Islet precursor cell (in vitro differentiated cells): ENCODE measurements around the gene IL34.
A peak's percentile ranks its signal among the peaks of the same experiment; 100 is the strongest.

Experiments used
- DNase-seq: peaks from one replicate; pipeline ENCODE4 v3.0.0-alpha.2; 2018

IL34 gene

GRCh38 chr16:70689970-70690891, 43.9 kb downstream of the IL34 start:
- no peak for DNase-seq

DNA sequence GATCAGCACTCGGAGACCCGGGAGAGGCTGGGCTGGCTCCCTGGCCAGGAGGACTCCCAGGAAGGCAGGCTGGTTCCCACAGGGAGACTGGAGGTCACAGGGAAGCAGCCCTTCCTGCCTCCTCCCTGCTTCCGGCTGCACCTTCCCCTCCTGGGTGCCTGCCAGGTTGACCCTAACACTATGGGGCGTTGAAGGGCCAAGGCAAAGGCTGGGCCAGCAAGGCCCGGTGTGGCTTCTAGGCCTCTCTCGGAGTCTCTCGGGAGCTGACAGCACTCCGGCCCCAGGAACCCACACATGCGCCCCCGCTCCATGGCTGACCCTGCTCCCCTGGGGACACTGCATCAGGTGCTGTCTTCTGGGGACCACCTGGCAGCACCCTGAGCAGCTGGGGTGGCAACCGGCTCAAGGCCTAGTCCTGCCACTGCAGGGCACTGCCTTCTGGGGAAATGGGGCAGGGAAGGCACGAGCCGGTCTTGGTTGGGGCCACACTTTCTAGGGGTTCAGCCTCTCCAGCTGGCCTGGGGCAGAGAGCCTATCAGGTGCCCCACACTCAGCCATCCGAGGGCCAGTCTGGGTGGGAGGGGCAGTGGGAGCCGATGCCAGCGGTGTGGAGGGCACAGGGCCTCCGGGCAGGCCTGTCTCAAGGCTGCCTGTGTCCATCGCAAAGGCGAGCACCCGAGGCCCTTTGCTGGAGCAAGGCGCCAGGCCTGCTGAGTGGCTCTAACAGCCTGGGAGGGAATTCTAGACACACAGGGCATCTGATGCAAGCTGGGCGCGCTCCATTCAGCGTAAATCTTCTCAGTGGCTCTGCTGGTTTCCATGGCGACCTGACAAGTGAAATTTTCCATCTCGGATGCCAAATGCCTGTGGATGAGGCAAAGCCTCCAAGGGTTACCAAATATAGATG, 45.1 kb downstream of the IL34 start:
- DNase-seq: no peak

GRCh38 chr16:70692130-70692872, 45.9 kb downstream of the IL34 start:
- DNase-seq: no peak

DNA sequence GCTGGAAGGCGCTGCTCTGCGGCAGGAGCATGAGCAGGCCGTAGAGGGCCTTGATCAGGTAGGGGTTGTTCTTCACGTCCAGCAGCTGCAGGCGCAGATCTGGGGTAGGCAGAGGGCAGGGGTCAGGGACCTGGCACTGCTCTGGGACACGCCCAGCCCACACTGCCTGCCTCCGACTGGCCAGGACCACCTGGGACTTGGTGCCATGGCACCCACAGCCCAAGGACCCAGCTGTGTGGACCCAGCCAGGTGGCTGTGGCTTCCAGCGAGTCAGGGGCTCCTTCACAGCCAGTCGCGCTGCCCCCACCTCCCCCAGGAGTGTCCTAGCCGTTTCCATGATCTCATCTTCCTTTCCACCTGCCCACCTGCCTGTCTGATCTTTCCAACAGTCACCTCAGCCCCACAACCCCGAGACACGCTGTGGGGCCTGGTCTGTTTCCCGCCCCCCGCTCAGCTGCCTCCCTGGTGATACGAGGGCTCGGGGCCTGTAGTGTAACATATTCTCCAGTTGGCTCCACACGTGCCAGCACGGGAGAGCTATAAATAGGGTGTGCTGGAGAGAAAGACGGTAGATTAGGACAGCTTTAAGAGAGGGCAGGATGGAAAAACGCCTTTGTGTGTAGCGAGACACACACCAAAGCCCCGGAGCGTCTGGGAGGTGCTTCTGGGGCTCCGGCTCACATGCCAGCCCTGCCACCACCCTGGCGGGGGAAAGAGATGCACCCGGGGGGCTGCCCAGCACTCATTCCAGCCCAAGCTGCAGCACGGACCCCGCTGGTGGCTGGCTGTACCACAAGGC, 46.7 kb downstream of the IL34 start:
- no peak for DNase-seq

GRCh38 chr16:70694088-70694867, 47.9 kb downstream of the IL34 start:
- peak; percentile 98 for DNase-seq

DNA sequence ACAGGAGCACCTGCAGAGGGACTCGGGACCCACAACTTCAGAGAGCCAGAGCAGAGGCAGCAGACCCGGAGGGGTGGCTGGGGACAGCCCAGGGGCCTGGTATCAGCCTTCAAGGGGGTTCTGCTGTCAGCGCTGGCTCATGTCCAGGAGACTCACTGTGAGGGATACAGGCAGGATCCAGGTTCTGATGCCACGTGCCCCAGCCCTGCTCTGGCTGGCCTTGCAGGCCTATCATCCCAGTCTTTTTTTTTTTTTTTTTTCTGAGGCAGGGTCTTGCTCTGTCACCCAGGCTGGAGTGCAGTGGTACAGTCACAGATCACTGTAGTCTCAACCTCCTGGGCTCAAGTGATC, 48.5 kb downstream of the IL34 start:
- DNase-seq: no peak

DNA sequence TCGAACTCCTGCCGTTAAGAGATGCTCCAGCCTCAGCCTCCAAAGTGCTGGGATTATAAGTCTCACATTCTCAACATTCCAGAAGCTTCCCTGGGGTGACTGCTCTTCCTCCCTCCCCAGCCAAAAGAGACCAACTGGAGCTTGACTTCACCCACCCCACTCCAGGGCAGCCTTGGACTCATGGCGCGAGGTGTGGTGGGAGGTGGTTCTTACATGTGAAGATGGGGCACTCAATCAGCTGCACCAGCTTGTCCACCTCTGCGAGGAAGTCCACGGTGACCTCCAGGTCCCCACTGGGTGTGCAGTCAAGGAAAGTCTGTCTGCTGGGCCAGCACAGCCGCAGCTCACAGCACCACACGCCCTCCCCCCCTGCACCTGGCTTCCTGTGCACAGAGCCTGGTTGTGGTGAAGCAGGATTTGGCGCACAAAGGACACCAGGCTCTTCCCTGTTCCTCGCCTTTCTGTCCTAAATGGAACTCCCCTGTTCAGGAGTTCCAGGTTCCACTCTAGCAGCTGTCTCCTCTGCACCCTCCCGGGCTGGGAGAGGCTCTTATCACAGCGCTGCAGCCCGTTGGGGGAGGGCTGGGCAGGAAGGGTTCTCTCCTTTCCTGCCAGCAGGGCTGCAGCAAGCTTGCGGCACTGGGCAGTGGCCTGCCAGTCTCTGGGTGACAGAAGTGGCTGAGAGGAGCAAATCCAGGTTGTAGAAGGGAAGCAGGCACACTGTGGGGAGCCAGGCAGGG, 49.1 kb downstream of the IL34 start:
- DNase-seq: peak; percentile 76

GRCh38 chr16:70696355-70696754, 50.0 kb downstream of the IL34 start:
- DNase-seq: no peak

DNA sequence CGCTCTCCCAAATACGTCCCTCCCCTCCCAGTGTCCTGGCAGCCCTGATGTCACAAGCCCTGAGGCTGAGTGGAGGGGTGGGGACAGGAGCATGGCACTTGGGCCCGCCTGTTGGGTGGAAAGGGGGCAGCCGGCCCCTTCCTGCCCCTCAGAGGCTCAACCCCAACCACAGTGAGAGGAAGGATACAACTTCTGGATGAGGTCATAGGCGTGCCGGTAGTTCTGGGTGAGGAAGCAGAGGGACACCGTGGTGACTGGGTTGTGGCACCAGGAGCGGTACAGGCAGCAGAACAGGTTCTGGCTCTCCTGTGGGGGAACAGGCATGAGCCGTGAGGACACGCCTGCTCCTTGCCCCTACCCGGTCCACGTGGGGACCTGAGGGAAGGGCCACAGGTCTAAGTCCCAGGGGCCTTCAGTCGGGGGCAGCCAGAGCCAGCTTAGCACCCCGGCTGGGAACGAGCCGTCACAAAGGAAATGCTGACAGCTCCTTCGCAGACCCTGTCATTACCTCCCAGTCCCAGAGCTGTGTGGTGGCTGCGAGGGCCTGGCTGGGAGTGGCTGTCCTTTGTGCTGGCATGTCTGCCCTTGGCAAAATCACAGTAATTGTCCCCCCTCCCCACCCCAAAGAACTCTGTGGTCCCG, 50.7 kb downstream of the IL34 start:
- peak; percentile 87 for DNase-seq

- no peak for DNase-seq
Measured at GRCh38 chr16:70697594-70698170, 51.3 kb downstream of the IL34 start.

DNA sequence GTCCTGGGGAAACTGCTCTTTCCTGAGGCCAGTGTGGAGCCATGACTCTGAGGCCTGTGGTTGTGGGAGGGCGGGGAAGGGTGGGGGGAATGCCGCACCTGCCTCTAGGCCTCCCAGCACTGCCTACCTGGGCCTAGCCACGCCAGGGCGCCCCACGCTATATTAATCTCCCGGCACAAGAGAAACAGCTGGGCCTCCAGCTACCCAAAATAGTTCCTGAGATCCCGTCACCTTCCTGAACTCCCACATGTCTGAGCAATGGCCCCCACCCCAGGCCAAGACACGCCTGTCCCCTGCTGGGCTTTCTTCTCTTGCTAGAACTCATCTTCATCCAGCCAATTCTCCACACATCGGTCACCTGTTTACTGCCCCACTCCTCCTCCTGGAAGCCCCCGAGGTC, 52.5 kb downstream of the IL34 start:
- no peak for DNase-seq

- DNase-seq: no peak
Measured at GRCh38 chr16:70699696-70700095, 53.3 kb downstream of the IL34 start.

- DNase-seq: no peak
Measured at GRCh38 chr16:70700101-70701020, 54.0 kb downstream of the IL34 start.

DNA sequence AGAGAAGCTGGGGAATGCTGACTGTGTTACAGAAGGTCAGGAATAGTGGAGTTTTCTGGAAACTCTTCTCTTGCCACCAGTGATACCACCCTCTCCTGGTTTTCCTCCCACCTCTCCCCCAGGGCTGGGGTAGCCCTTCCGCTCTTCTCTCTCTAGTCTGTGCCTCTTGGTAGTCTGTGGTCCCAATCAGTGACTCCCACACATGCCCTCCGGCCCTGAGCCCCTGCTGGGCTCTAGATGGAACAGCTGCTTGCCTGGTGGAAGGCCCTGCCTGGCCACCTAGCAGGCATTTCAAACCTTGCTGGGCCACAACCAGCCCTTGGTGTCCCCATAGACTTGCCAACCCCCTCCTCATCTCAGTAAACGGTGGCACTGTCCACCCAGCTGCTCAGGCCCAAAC, 54.7 kb downstream of the IL34 start:
- DNase-seq: no peak

DNA sequence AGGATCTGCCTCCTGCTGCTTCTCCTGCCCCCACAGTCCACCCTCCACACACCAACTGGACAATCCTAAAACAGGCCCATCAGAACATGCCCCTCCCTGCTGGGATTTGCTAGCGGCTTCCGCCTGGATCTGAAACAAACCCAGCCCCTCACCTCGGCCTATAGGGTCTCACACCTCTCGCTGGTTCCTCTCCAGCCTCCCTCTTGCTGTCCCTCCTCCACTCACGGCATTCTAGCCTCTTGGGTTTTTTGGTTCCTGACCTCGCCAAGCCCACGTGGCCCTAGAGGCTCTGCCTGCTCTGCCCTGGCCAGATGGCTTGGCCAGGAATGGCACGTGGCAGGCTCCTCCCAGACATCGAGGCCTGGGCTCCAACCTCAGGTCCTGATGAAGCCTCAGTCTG, 55.2 kb downstream of the IL34 start:
- DNase-seq: no peak

- DNase-seq: no peak
Measured at GRCh38 chr16:70701998-70702397, 55.6 kb downstream of the IL34 start.

DNA sequence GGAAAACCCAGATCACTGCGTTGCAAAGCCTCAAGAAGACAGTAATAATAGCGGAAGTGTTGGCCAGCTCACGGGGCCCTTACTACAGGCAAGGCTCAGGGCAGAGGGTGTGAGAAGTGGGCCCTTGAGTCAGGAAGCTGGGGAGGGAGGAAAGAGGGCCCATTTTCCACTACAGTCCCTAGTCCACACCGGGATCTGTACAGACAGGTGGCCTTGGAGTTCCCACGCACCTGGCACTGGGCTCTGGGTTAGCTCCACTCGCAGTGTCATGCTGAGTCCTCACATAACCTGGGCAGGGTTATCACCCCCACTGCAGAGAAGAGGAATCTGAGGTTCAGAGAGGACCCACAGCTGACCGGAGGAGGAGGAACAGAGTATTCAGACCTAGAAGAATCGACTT, 56.3 kb downstream of the IL34 start:
- DNase-seq: no peak

GRCh38 chr16:70703041-70703834, 56.9 kb downstream of the IL34 start:
- peak; percentile 95 for DNase-seq
